GM13977 (cell line): ENCODE data around the gene CCR5AS.
"Not testable (repeated sequence)": the region's sequence is repeated elsewhere in the genome, so short reads cannot be mapped to it uniquely, and the experiment has no call there.

Experiments
- DNase-seq: peaks from one replicate; pipeline ENCODE4 v3.0.0; 2012; ENCODE audit warnings: low spot score
- CTCF ChIP-seq: IDR thresholded peaks from 2 replicates; pipeline ENCODE4 v1.5.1; 2012; ENCODE audit warnings: mild to moderate bottlenecking, control low read depth; ENCODE audit not compliant: insufficient read depth; ENCODE audit errors: extremely low read depth, missing control alignments
- in situ Hi-C: fragments of 300-500 bp; cut with MboI; formaldehyde crosslinking; loops from one replicate; pipeline ENCODE4 v1.12.0; 2022; ENCODE audit warnings: low sequenced_read_pairs, low pct_unique_long_range_greater_than_20kb, mixed read lengths, inconsistent platforms; ENCODE audit not compliant: unreplicated experiment

Gene CCR5AS

GRCh38 chr3:46409739-46410489 is 3.0 kb upstream of the CCR5AS start:
- in situ Hi-C loops: no loop called here
- TF ChIP-seq CTCF: no peak
- DNase-seq: no peak

GRCh38 chr3:46408853-46409252 is 2.0 kb upstream of the CCR5AS start:
- no peak for DNase-seq
- no peak for TF ChIP-seq CTCF
- in situ Hi-C loops: no loop called here

- TF ChIP-seq CTCF: no peak
- no peak for DNase-seq
- in situ Hi-C loops: no loop called here
Observed at GRCh38 chr3:46407970-46408369, 1.1 kb upstream of the CCR5AS start.

GRCh38 chr3:46406443-46406787 is 451 bp downstream of the CCR5AS start:
- TF ChIP-seq CTCF: no peak
- DNase-seq: no peak
- in situ Hi-C loops: no loop called here

- TF ChIP-seq CTCF: no peak
- in situ Hi-C loops: no loop called here
- DNase-seq: no peak
Observed at GRCh38 chr3:46405301-46406019, 1.4 kb downstream of the CCR5AS start.

GRCh38 chr3:46402902-46403301 is 4.0 kb downstream of the CCR5AS start:
- in situ Hi-C loops, DNase-seq: not testable (repeated sequence)

GRCh38 chr3:46401579-46401978 is 5.3 kb downstream of the CCR5AS start:
- DNase-seq: no peak
- TF ChIP-seq CTCF: no peak
- in situ Hi-C loops: no loop called here
